Neural cell (in vitro differentiated cells): ENCODE measurements around the gene NKD1. TPM values are rescaled to one million over a fixed set of nuclear protein-coding genes. Genes with fewer than 3 reads are reported as not detected.

ENCODE experiments used
- H2AFZ ChIP-seq: fragments of 200-600, 300-800 bp; sonication (generic), shearing (Covaris generic); 2 replicates; pipeline ENCODE4 v1.6.0; 2014; ENCODE audit warnings: low read depth, mild to moderate bottlenecking, antibody characterized with exemption, low read length, moderate library complexity
- H3F3A ChIP-seq: fragments of 200-600 bp; shearing (Covaris generic); 2 replicates; pipeline ENCODE4 v1.6.1; 2016; ENCODE audit warnings: mild to moderate bottlenecking, moderate library complexity, mixed read lengths, antibody characterized with exemption, low read length; ENCODE audit not compliant: insufficient read depth, poor library complexity, severe bottlenecking
- H3K27ac ChIP-seq: fragments of 200-600, 300-800 bp; sonication (generic), shearing (Covaris generic); 2 replicates; pipeline ENCODE4 v1.5.1; 2014; ENCODE audit warnings: mild to moderate bottlenecking, low read length, moderate library complexity
- H3K27me3 ChIP-seq: fragments of 300-800, 200-600 bp; sonication (generic), shearing (Covaris generic); 2 replicates; pipeline ENCODE4 v1.6.0; 2014; ENCODE audit warnings: mild to moderate bottlenecking, low read depth, low read length, moderate library complexity; ENCODE audit not compliant: insufficient read depth
- H3K36me3 ChIP-seq: fragments of 300-800, 200-600 bp; sonication (generic), shearing (Covaris generic); 2 replicates; pipeline ENCODE4 v1.5.1; 2014; ENCODE audit warnings: mild to moderate bottlenecking, antibody characterized with exemption, low read length, moderate library complexity; ENCODE audit not compliant: insufficient read depth
- H3K4me2 ChIP-seq: fragments of 300-800, 200-600 bp; sonication (generic), shearing (Covaris generic); 2 replicates; pipeline ENCODE4 v1.6.0; 2014; ENCODE audit warnings: mild to moderate bottlenecking, low read length
- H3K4me3 ChIP-seq: fragments of 300-800, 200-600 bp; sonication (generic), shearing (Covaris generic); 2 replicates; pipeline ENCODE4 v1.5.1; 2014; ENCODE audit warnings: mild to moderate bottlenecking, low read length, moderate library complexity
- H3K79me2 ChIP-seq: fragments of 200-600 bp; shearing (Covaris generic); replicated peaks from 2 replicates; pipeline ENCODE4 v1.6.0; 2014; ENCODE audit warnings: mild to moderate bottlenecking, low read length, moderate library complexity; ENCODE audit not compliant: insufficient read depth
- H3K9ac ChIP-seq: fragments of 300-800, 200-600 bp; sonication (generic), shearing (Covaris generic); 2 replicates; pipeline ENCODE4 v1.6.1; 2016; ENCODE audit warnings: mild to moderate bottlenecking, low read length, mixed read lengths
- H3K9me2 ChIP-seq: fragments of 200-600 bp; shearing (Covaris generic); 2 replicates; pipeline ENCODE4 v1.6.1; 2016; ENCODE audit warnings: mild to moderate bottlenecking, low read length, mixed read lengths; ENCODE audit not compliant: insufficient read depth
- H3K9me3 ChIP-seq: fragments of 200-600, 300-800 bp; sonication (generic), shearing (Covaris generic); 2 replicates; pipeline ENCODE4 v1.6.1; 2016; ENCODE audit warnings: mild to moderate bottlenecking, mixed run types, low read length, moderate library complexity, mixed read lengths
- H4K20me1 ChIP-seq: fragments of 200-600 bp; shearing (Covaris generic); 2 replicates; pipeline ENCODE4 v1.6.1; 2016; ENCODE audit warnings: mild to moderate bottlenecking, mixed run types; ENCODE audit not compliant: insufficient read depth
- CTCF ChIP-seq: fragments of 450-650 bp; IDR thresholded peaks from 2 replicates; pipeline ENCODE4 v1.5.1; 2014; ENCODE audit warnings: antibody characterized with exemption, mild to moderate bottlenecking, moderate library complexity; ENCODE audit not compliant: poor library complexity, severe bottlenecking
- EP300 ChIP-seq: fragments of 450-650 bp; conservative IDR thresholded peaks from 2 replicates; pipeline ENCODE4 v1.6.1; 2014; ENCODE audit warnings: antibody characterized with exemption, mild to moderate bottlenecking, moderate library complexity; ENCODE audit not compliant: poor library complexity, severe bottlenecking
- EZH2 ChIP-seq: fragments of 200-600, 300-800 bp; shearing (Covaris generic), sonication (generic); IDR thresholded peaks from 2 replicates; pipeline ENCODE4 v1.6.1; 2014; ENCODE audit warnings: antibody characterized with exemption, low read length, borderline replicate concordance, mild to moderate bottlenecking; ENCODE audit not compliant: insufficient read depth, poor library complexity, severe bottlenecking
- MXI1 ChIP-seq: fragments of 450-650 bp; conservative IDR thresholded peaks from 2 replicates; pipeline ENCODE4 v1.6.1; 2014; ENCODE audit warnings: antibody characterized with exemption, mild to moderate bottlenecking; ENCODE audit not compliant: poor library complexity, severe bottlenecking
- POLR2AphosphoS5 ChIP-seq: IDR thresholded peaks from 2 replicates; pipeline ENCODE4 v1.6.1; 2012
- RAD21 ChIP-seq: fragments of 450-650 bp; conservative IDR thresholded peaks from 2 replicates; pipeline ENCODE4 v1.6.1; 2014; ENCODE audit warnings: antibody characterized with exemption, mild to moderate bottlenecking, moderate library complexity
- REST ChIP-seq: IDR thresholded peaks from 2 replicates; pipeline ENCODE4 v1.6.1; 2012; ENCODE audit warnings: borderline replicate concordance
- SMC3 ChIP-seq: fragments of 450-650 bp; conservative IDR thresholded peaks from 2 replicates; pipeline ENCODE4 v1.6.1; 2014; ENCODE audit warnings: antibody characterized with exemption, mild to moderate bottlenecking, moderate library complexity; ENCODE audit not compliant: poor library complexity
- TAF1 ChIP-seq: IDR thresholded peaks from 2 replicates; pipeline ENCODE4 v1.6.1; 2012; ENCODE audit warnings: low read depth
- polyA plus RNA-seq: library from polyadenylated mRNA; depleted of rRNA; stranded (reverse); fragments of >200 nt; gene quantifications from 2 replicates; pipeline ENCODE4 v1.2.3, GENCODE V29; 2014

Gene NKD1
- polyA plus RNA-seq, 1 donor from 2014 or later = 1.1 TPM

- Histone ChIP-seq H3K27ac (no peak overlapping the region), H3K9me2 (no peaks in the 10 kb centered on the region), H4K20me1 (no peaks in the 10 kb centered on the region), H3K4me2 (no peak overlapping the region), H3K27me3 (no peaks in the 10 kb centered on the region), H3K9ac (no peak overlapping the region), H3K79me2 (no peaks in the 10 kb centered on the region), H3K36me3 (no peaks in the 10 kb centered on the region), H2AFZ (no peak overlapping the region), H3K9me3 (no peaks in the 10 kb centered on the region), H3F3A (no peaks in the 10 kb centered on the region), H3K4me3 (no peak overlapping the region)
- no peak for TF ChIP-seq REST
- TF ChIP-seq EP300 = no peak
- TF ChIP-seq EZH2 = no peak
- TF ChIP-seq TAF1 = no peak
Measured at GRCh38 chr16:50614955-50615724, 66.9 kb downstream of the NKD1 start.

GRCh38 chr16:50615891-50616290, 67.7 kb downstream of the NKD1 start:
- Histone ChIP-seq H4K20me1 (no peaks in the 10 kb centered on the region), H3K9me2 (no peaks in the 10 kb centered on the region), H3F3A (no peaks in the 10 kb centered on the region), H2AFZ (no peak overlapping the region), H3K9ac (no peak overlapping the region), H3K27me3 (no peaks in the 10 kb centered on the region), H3K36me3 (no peaks in the 10 kb centered on the region), H3K9me3 (no peaks in the 10 kb centered on the region), H3K4me2 (no peak overlapping the region), H3K27ac (no peak overlapping the region), H3K79me2 (no peaks in the 10 kb centered on the region), H3K4me3 (no peak overlapping the region)
- TF ChIP-seq SMC3 (no peak), POLR2AphosphoS5 (no peak), RAD21 (no peak), TAF1 (no peak), MXI1 (no peak), CTCF (no peak), EP300 (no peak), REST (no peak), EZH2 (no peak)
